Mammary microvascular endothelial cell (primary cell): ENCODE data around the gene TIGD2. TPM values are rescaled to one million over a fixed set of nuclear protein-coding genes. Genes with fewer than 3 reads are reported as not detected.

Experiments used
- total RNA-seq: library from RNA; depleted of rRNA; stranded (reverse); fragments of >200 nt; gene quantifications from 2 replicates; pipeline ENCODE4 v1.2.3, GENCODE V29; 2015

The TIGD2 gene
- total RNA-seq: 2.8 and 3.8 TPM in 2 replicates

GRCh38 chr4:89110986-89111832, at the start of gene TIGD2:
TIGD2 (plus strand) TSS chr4:89111533; CDS start chr4:89112975, 1,442 bp downstream.

Other genes with a start within 250 kb of the TIGD2 start
- 2.3 TPM in 2 replicates for gene FAM13A, start 54.3 kb upstream of the TIGD2 start, total RNA-seq
- gene GPRIN3, start 196.3 kb downstream of the TIGD2 start, total RNA-seq: 0.20 and 0.59 TPM in 2 replicates